ENCODE results near the gene NFS1.

Gene NFS1

GRCh38 chr20:35636095-35636494 lies 63.1 kb downstream of the NFS1 start:
- no peak for DNase-seq

- no peak for DNase-seq
Observed at GRCh38 chr20:35635652-35636051, 63.5 kb downstream of the NFS1 start.

GRCh38 chr20:35632539-35633115 lies 66.5 kb downstream of the NFS1 start:
- no peak for DNase-seq

DNA sequence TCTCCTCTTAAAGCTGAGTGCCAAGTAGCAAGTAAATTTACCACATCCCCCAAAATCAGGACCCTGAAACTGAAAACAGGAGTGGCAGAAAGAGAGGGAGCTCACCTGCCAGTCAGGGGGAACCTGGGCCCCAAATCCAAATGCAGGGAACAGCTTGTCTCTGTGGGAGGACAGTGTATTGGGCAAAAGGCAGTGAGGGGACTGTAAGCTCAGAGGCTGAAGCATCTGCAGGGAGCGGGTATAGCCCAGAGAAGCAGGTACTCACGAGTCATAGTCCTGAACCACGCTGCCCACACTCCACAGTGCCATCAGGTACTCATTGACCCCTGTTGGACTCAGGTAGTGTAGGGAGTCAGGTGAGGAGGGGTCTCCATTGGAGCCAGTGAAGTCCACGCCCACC lies 68.5 kb downstream of the NFS1 start:
- no peak for DNase-seq

DNA sequence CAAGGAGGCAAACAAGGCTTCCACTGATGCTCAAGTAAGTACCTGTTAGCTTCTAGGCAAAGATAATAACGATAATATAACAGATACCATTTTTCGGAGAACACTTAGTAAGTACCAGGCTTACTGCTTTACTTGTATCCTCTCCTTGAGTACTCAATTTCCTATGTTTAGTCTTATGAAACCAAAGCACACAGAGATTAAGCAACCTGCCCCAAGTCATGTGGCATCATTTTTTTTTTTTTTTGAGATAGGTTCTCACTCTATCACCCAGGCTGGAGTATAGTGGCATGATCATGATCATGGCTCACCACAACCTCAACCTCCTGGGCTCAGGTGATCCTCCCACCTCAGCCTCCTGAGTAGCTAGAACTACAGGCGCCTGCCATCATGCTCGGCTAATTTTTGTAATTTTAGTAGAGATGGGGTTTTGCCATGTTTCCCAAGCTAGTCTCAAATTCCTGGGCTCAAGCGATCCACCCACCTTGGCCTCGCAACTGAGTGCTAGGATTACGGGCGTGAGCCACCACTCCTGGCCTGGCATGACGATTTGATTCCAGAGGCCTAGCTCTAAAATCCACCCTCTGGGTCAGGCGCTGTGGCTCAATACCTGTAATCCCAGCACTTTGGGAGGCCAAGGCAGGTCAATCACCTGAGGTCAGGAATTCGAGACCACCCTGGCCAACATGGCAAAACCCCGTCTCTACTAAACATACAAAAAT lies 69.6 kb downstream of the NFS1 start:
- no peak for DNase-seq

DNA sequence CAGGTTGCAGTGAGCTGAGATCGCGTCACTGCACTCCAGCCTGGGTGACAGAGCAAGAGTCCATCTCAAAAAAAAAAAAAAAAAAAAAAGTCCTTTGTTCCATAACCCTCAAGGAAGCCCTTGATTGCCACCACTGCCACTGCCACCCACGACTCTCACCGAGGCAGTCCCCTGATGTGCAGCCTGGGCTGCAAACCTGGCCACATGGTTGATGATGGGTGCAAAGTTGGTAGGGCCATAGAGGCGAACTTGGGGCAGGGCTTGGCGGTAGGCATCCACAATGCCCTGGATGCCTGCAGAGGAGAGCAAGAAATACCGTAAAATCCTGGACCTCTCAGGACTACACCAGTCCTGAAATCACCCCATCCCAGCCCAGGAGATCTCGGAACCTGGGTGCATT lies 72.0 kb downstream of the NFS1 start:
- no peak for DNase-seq

DNA sequence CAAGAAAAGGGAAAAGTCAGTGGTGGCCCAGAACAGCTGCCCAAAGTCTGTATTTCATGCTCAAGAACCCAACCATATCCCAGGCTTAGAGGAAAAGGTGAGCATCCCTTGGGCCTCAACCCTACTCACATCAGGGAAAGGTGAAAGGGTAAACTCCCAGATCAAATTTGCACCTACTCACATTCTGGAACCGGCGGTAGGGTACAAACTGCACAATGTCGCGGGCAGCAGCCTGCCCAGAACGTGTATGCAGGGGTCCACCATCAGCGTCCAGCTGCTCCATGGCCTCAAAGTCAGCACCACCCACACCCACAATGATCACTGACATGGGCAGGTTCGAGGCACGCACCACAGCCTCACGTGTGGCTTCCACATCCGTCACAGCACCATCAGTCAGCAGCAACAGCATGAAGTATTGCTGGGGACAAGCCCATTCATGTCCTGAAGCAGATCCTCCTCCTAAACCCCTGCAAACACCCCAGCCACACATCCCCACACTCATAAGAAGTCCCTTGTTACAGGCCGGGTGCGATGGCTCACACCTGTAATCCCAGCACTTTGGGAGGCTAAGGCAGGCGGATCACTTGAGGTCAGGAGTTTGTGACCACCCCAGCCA lies 72.7 kb downstream of the NFS1 start:
- DNase-seq = no peak

DNA sequence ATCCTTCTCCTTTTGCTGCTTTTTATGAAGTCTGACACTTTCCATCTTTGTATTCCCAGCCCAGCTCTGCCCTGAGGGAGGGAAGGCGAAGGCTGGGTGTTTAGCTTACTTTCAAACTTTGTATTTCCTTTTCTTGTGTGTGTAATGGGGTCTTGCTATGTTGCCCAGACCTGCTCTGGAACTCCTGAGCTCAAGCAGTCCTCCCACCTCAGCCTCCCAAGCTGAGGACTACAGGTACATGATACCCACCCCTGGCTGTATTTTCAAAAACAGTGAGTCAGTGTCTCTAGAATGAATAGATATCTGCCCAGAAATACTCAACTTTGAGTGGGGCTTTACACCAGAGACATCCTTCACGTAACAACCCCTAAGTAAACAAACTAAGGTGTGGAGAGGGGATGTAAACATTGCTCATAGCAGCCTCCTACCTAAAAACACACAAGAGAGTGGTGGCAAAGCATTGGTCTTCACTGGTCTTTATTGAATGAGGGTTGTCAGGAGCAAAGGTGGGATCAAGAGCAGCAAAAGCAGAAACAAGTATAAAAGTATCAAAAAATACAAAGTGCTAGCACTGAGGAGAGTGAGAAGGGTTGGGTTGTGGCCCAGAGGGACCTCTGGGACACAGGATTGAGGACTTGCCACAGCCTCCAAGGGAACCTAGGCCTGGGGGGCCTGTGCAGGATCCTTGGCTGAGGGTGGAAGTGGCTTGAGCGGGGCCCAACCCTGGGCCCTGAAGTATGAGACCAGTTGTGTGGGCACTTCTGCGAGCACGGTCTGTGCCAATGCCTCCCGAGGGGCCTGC lies 73.4 kb downstream of the NFS1 start:
- no peak for DNase-seq

DNA sequence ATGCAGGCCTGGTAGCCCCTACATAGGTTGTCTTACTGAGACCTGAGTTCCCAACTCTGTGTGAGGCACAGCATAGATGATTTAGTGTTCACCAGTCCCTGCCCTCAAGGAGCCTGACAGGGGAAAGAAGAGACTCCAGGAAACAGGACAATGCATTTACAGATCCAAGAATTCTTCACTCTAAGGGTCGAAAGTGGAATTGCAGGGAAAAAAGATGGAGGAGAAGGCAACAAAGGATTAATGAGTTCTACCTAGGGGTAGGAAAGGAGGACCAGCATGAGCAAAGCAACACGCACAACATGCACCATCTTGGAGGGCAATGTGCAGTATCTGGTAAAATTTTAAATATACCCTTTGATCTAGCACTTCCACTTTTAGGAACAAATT lies 77.6 kb downstream of the NFS1 start:
- DNase-seq = no peak

DNA sequence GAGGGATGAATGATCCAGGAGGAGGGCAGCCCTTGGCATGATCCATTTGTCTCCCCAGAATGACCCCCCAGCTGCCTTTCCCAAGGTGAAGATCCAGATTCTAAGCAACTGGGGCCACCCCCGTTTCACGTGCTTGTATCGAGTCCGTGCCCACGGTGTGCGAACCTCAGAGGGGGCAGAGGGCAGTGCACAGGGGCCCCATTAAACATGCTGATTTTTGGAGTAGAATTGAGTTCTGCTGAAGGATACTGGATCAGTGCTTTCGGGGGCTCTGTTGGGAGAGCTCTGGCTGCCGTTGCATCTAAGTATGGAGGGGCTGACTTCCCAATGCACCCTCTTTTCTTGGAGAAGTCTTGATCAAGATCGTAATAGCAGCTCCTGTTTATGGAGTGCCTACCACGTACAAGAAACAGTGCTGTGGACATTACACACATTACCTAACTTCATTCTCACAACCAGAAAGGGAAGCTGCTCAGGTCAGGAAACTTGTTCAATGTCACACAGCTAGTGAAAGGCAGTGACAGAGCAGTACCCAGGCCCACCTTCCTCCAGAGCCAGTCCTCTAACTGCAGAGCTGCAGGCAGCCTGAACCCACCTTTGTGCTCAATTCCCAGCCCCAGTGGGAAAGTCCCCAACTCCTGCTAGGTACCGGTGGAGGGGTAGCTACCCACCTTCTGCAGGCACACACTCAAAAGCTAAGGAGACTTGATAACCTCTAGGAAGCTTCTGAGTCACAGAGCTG lies 78.2 kb downstream of the NFS1 start:
- DNase-seq = no peak

DNA sequence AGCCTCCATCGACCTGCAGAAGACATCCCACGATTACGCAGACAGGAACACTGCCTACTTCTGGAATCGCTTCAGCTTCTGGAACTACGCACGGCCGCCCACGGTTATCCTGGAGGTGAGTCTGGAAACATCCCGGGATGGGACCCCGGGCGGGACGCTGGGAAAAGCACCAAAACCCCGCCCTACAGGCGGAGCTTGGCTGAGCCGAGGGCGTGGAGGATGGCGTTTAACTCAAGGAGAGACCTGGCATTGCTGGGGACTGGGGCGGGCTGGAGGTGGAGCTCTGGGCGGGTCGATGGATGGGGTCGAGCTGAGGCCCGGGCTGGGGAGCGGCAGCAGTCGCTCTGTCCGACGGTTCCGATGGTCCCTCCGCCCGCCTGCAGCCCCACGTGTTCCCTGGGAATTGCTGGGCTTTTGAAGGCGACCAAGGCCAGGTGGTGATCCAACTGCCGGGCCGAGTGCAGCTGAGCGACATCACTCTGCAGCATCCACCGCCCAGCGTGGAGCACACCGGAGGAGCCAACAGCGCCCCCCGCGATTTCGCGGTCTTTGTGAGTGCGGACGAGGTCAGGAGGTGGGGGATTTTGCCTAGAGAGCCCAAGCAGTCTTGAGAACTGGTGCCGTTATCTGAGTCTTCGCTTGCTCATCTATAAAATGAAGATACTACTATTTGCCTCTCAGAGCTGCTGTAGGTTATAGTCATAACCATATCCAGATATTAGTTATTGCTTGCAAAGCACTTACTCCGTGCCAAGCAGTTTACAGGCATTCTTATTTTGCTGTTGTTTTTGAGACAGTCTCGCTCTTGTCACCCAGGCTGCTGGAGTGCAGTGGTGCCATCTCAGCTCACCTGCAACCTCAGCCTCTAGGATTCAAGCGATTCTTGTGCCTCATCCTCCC lies 79.7 kb downstream of the NFS1 start:
- DNase-seq = no peak

DNA sequence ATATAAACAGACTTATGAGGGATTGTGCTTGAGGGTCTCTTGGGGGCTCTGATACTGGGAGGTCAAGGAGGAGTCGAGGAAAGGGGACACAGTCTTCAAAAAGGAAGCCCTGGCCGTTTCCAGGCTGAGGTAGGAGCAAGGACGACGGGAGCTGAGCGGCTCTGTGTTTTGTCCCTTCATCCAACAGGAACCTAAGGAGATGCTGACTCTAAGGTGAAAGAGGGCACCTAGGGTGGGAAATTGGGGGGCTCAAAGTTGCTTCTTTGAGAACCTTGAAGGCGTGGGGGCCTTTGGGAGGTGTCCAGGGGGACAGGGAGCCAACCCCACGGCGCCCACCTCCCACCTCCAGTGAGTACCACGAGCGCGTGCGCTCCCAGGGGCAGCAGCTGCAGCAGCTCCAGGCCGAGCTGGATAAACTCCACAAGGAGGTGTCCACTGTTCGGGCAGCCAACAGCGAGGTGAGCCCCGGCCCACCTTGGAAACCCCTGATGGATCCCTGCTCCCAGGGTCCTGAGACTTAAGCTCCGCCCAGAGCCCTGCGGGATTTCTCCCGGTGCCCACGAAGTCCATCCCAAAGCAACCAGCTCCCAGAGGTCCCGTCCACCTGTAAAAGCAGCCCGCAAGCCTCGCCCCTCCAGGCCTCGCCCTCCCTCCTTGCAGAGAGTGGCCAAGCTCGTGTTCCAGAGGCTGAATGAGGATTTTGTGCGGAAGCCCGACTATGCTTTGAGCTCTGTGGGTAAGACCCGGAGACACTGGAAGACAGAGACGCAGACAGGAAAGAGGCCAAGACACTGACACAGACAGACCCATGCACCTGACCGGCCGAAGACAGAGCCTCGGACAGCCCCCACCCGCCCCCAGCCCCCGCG lies 80.7 kb downstream of the NFS1 start:
- no peak for DNase-seq

Data from NCI-H1436 treated with DMSO at 0.1 percent for 48 hours (cell line).